Uterus (tissue), 4 donors: Measurements from ENCODE around the gene ALKBH8. TPM values are rescaled to one million over a fixed set of nuclear protein-coding genes. Genes with fewer than 3 reads are reported as not detected.
"Not testable (repeated sequence)": the region's sequence is repeated elsewhere in the genome, so short reads cannot be mapped to it uniquely, and the experiment has no call there.

ENCODE experiments used
- DNase-seq, 2 donors: peaks; one replicate each; pipeline ENCODE4 v3.0.0-alpha.2; 2019 to 2020
- H3K27ac ChIP-seq, 2 donors: fragments of 200-600 bp; sonication (generic); 1 replicate in 1 of 2; 2 replicates in 1 of 2; pipeline ENCODE4 v1.5.1; 2016 to 2018
- H3K27me3 ChIP-seq, 2 donors: fragments of 200-600 bp; sonication (generic); one replicate each; pipeline ENCODE4 v1.5.1; 2018 to 2019; ENCODE audit warnings: control low read depth in 1 of 2
- H3K36me3 ChIP-seq, 2 donors: fragments of 200-600 bp; sonication (generic); one replicate each; pipeline ENCODE4 v1.5.1; 2019; ENCODE audit warnings: control low read depth in 1 of 2
- H3K4me1 ChIP-seq, 2 donors: fragments of 200-600 bp; sonication (generic); one replicate each; pipeline ENCODE4 v1.5.1; 2018 to 2019; ENCODE audit warnings: control low read depth in 1 of 2
- H3K4me3 ChIP-seq, 2 donors: fragments of 200-600 bp; sonication (generic); 1 replicate in 1 of 2; 2 replicates in 1 of 2; pipeline ENCODE4 v1.5.1; 2018 to 2019; ENCODE audit warnings: mild to moderate bottlenecking in 1 of 2
- H3K9me3 ChIP-seq, 2 donors: fragments of 200-600 bp; sonication (generic); one replicate each; pipeline ENCODE4 v1.5.1; 2019; ENCODE audit warnings: control low read depth in 1 of 2
- CTCF ChIP-seq, 4 experiments: fragments of 200-600 bp in 2 of 4; fragments of 450-650 bp in 2 of 4; sonication (generic) in 2 of 4; IDR thresholded peaks; one replicate each; pipeline ENCODE4 v1.5.1; 2016 to 2019; ENCODE audit warnings: antibody characterized with exemption in 4 of 4, mild to moderate bottlenecking in 2 of 4, moderate library complexity in 1 of 4
- POLR2A ChIP-seq, 2 donors: fragments of 450-650 bp; IDR thresholded peaks; one replicate each; pipeline ENCODE4 v1.6.1; 2016; ENCODE audit warnings: antibody characterized with exemption in 2 of 2, mild to moderate bottlenecking in 1 of 2, moderate library complexity in 1 of 2
- intact Hi-C: fragments of 100-400 bp; cut with DNase I; formaldehyde crosslinking; loops from one replicate; pipeline ENCODE4 v1.15.1; 2023; ENCODE audit warnings: low total_unique reads
- total RNA-seq, 4 donors: library from RNA; depleted of rRNA in 3 of 4; stranded (reverse); fragments of >200 nt in 3 of 4; gene quantifications; one replicate each; pipeline versions ENCODE4 v1.1.0 to v1.2.4, GENCODE V29; 2014 to 2023
- donor health status: DM: yes; HTN: yes; CAD: no.

Gene ALKBH8
- total RNA-seq, 4 donors from 2014 or later: 5.1 to 26.1 (median 7.4) TPM

DNA sequence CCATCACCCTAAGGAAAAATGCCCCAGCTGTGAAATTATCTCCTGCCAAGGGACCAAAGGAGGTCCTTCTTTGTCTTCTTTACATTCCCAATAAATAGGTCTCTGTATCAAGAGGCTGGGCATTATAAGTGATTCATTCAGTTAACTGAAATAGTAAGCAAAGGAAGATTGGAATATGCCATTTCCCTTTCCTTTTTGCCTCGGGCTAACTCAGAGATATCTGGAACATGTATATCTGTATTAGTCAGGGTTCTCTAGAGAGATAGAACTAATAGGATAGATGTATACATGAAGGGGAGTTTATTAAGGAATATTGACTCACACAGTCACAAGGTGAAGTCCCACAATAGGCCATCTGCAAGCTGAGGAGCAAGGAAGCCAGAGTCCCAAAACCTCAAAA, 92.6 kb downstream of the ALKBH8 start:
- TF ChIP-seq POLR2A (IDR thresholded peaks at IDR 0.05) (no peak), CTCF (IDR thresholded peaks at IDR 0.05) (no peak)
- intact Hi-C loops: no loop called here

DNA sequence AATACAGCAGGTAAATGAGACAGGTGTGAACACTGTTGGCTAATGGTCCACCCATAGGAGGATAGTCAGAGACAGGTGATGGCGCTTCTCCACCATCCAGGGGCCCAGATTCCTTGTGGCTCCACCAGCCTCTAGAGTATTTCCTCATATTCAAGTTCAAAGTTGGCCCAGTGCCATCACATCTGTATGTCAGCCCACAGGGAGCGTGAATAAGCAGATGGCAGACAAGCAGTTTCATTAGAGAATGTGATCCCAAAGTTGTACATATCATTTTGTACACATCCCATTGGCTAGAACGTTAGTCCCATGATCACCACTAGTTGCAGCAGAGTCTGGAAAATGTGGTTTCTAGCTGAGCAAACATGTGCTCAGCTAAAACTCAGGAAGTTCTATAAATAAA, 96.9 kb downstream of the ALKBH8 start:
- intact Hi-C loops: no loop called here

More for the DNA sequence above, 92.6 kb downstream of the ALKBH8 start:
- no peaks in the 10 kb centered on the region for H3K4me1 ChIP-seq
- H3K27ac ChIP-seq: peak overlapping the region; percentile 49 to 61
- no peak overlapping the region for H3K4me3 ChIP-seq
- no peak for DNase-seq
- no peaks in the 10 kb centered on the region for H3K27me3 ChIP-seq
- no peaks in the 10 kb centered on the region for H3K36me3 ChIP-seq
- H3K9me3 ChIP-seq: no peaks in the 10 kb centered on the region

GRCh38 chr11:107467696-107468095, 97.8 kb downstream of the ALKBH8 start:
- TF ChIP-seq POLR2A (IDR thresholded peaks at IDR 0.05) (no peak), CTCF (IDR thresholded peaks at IDR 0.05) (no peak)
- Histone ChIP-seq H3K4me3 (no peak overlapping the region), H3K27ac (peak overlapping the region in 1 of 2 donors; percentile 13), H3K36me3 (no peaks in the 10 kb centered on the region), H3K9me3 (no peaks in the 10 kb centered on the region), H3K4me1 (no peaks in the 10 kb centered on the region), H3K27me3 (no peaks in the 10 kb centered on the region)
- intact Hi-C loops: no loop called here
- DNase-seq: no peak

More for the DNA sequence above, 96.9 kb downstream of the ALKBH8 start:
- Histone ChIP-seq H3K27ac (no peak overlapping the region), H3K9me3 (no peaks in the 10 kb centered on the region), H3K27me3 (no peaks in the 10 kb centered on the region), H3K4me1 (no peaks in the 10 kb centered on the region), H3K36me3 (no peaks in the 10 kb centered on the region), H3K4me3 (no peak overlapping the region)
- no peak for TF ChIP-seq POLR2A (IDR thresholded peaks at IDR 0.05)
- TF ChIP-seq CTCF (IDR thresholded peaks at IDR 0.05): no peak
- peak in 1 of 2 donors; percentile 39 for DNase-seq

DNA sequence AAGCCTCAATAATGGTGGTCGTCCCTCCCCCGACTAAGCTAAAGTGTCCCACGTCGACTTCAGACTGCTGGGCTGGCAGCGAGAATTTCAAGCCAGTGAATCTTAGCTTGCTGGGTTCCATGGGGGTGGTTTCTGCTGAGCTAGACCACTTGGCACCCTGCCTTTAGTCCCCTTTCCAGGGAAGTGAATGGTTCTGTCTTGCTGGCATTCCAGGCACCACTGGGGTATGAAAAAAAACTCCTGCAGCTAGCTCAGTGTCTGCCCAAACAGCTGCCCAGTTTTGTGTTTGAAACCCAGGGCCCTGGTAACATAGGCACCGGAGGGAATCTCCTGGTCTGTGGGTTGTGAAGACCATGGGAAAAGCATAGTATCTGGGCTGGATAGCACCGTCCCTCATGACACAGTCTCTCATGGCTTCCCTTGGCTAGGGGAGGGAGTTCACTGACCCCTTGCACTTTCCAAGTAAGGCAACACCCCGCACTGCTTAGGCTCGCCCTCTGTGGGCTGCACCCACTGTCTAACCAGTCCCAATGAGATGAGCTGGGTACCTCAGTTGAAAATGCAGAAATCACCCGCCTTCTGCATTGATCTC, 99.2 kb downstream of the ALKBH8 start:
- DNase-seq, H3K27me3 ChIP-seq, intact Hi-C loops, H3K4me3 ChIP-seq, H3K27ac ChIP-seq, H3K4me1 ChIP-seq, H3K9me3 ChIP-seq, H3K36me3 ChIP-seq: not testable (repeated sequence)

DNA sequence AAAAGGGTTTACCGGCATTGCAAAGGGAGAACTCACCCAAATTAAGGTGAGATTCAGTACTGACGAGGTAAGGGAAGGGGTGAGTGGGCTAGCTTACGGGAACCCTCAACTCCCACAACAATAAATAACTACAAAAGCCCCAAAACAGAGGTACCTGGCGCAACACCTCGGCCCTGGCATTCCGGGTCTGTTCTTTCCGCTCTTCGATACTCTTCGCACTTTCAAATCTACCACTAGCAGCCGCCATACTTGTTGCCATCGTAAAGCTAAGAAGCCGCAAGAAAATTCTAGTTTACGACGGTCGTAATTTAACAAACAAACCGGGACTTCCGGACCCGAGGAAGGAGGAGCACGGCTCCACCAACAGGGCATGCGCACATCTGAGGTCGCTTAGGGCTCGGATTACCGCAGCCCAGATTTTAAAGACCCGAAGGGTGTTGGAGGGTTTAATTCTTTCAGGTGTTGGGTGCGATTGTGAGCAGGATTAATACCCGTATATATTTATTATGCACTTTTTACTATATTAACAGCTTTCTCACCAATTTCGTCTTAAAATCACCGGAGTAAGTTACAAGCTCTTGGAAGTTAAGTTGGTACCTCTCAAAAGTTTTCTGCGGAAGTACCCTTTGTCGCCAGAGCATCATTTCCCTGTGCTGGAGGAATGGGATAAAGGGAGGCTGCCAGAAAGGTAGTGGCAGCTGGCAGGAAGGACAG, 107.8 kb downstream of the ALKBH8 start, which contains the start of gene CWF19L2:
TSS of gene CWF19L2 (minus strand) at position 268 of the 714 bp plus-strand sequence. CDS start at position 259, 9 bp downstream.
- no peaks in the 10 kb centered on the region for H3K27me3 ChIP-seq
- H3K4me1 ChIP-seq: no peaks in the 10 kb centered on the region
- intact Hi-C loops: no loop called here
- TF ChIP-seq CTCF (IDR thresholded peaks at IDR 0.05) (peak in 2 of 4 experiments; percentile 4 to 35), POLR2A (IDR thresholded peaks at IDR 0.05) (peak in 1 of 2 donors; percentile 43)
- peak within 1 kb of the TSS; percentile 71 to 75 for H3K4me3 ChIP-seq
- H3K9me3 ChIP-seq: no peaks in the 10 kb centered on the region
- peak; percentile 85 to 88 for DNase-seq
- no peaks in the 10 kb centered on the region for H3K36me3 ChIP-seq
- peak within 1 kb of the TSS; percentile 77 to 95 for H3K27ac ChIP-seq
